Nephron (organoid): ENCODE measurements around the gene RBM6.

Experiments used
- H3K27ac Mint-ChIP-seq, 3 experiments: 2 replicates each; pipeline ENCODE4 v1.8.0; 2020; ENCODE audit warnings: mixed read lengths in 3 of 3, mild to moderate bottlenecking in 2 of 3, moderate library complexity in 1 of 3
- H3K27me3 Mint-ChIP-seq: 2 replicates; pipeline ENCODE4 v1.8.0; 2021; ENCODE audit warnings: low read depth, mild to moderate bottlenecking, moderate library complexity, mixed read lengths
- H3K36me3 Mint-ChIP-seq: 2 replicates; pipeline ENCODE4 v1.8.0; 2020; ENCODE audit warnings: low read depth, mixed read lengths
- H3K4me1 Mint-ChIP-seq: 2 replicates; pipeline ENCODE4 v1.8.0; 2020; ENCODE audit warnings: mixed read lengths
- H3K4me3 Mint-ChIP-seq, 3 experiments: 2 replicates each; pipeline ENCODE4 v1.8.0; 2020; ENCODE audit warnings: mild to moderate bottlenecking in 3 of 3, mixed read lengths in 3 of 3, moderate library complexity in 2 of 3
- H3K9me3 Mint-ChIP-seq: 2 replicates; pipeline ENCODE4 v1.8.0; 2020; ENCODE audit warnings: mixed read lengths
- CTCF ChIP-seq, 3 experiments: fragments of 200-600 bp; sonication (generic); IDR thresholded peaks; one replicate each; pipeline ENCODE4 v1.5.0; 2021; ENCODE audit warnings: antibody characterized with exemption in 3 of 3; ENCODE audit not compliant: unreplicated experiment in 3 of 3

RBM6 gene

DNA sequence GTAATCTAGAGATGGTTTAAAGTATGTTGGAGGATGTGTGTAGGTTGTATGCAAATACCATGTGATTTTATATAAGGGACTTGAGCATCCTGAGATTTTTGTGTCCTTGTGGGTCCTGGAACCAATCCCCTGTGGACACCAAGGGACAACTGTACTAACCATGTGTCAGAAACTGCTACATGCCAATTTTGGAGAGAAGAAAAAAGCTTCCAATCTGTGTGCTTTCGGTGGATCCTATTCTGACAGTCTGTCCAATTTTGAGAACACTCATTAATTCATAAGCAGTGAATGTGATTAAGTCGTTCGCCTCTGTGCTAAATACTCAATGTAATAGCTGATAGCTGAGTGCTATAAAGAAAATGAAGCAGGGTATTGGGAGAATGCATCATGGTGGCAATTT lies 61.6 kb downstream of the RBM6 start:
- Mint-ChIP-seq H3K4me1 (no peaks in the 10 kb centered on the region), H3K4me3 (no peak overlapping the region), H3K9me3 (no peaks in the 10 kb centered on the region), H3K27me3 (no peaks in the 10 kb centered on the region), H3K27ac (no peak overlapping the region), H3K36me3 (peaks cover 60% of the 10 kb centered on the region)
- TF ChIP-seq CTCF (IDR thresholded peaks at IDR 0.05; ENCODE audit: unreplicated experiment in 3 of 3), result no peak

DNA sequence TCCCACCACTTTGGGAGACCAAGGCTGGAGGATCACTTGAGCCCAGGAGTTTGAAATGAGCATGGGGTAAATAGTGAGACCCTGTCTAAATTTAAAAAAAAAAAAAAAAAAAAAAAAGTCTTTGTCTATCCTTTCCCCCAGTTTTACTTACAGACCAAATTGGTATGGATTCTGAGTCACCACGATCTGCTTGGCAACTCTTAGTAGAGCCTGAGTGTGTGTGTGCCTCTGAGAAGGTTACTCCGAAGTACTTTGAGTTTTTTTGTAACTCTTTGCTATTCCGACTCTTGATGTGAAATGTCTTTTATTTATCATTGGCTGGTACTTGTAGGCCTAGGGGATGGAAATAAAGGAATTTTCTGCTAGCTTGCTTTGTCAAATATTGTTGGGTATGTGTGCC lies 63.3 kb downstream of the RBM6 start:
- H3K27ac Mint-ChIP-seq, result no peak overlapping the region
- peaks cover 62% of the 10 kb centered on the region for H3K36me3 Mint-ChIP-seq
- H3K4me1 Mint-ChIP-seq, result no peaks in the 10 kb centered on the region
- no peak for TF ChIP-seq CTCF (IDR thresholded peaks at IDR 0.05; ENCODE audit: unreplicated experiment in 3 of 3)
- H3K9me3 Mint-ChIP-seq, result no peaks in the 10 kb centered on the region
- no peak overlapping the region for H3K4me3 Mint-ChIP-seq
- no peaks in the 10 kb centered on the region for H3K27me3 Mint-ChIP-seq

- Mint-ChIP-seq H3K4me1 (no peaks in the 10 kb centered on the region), H3K9me3 (no peaks in the 10 kb centered on the region), H3K27ac (no peak overlapping the region), H3K4me3 (no peak overlapping the region), H3K27me3 (no peaks in the 10 kb centered on the region), H3K36me3 (peaks cover 64% of the 10 kb centered on the region)
- no peak for TF ChIP-seq CTCF (IDR thresholded peaks at IDR 0.05; ENCODE audit: unreplicated experiment in 3 of 3)
These were observed 63.9 kb downstream of the RBM6 start for GRCh38 chr3:50003824-50004223.

DNA sequence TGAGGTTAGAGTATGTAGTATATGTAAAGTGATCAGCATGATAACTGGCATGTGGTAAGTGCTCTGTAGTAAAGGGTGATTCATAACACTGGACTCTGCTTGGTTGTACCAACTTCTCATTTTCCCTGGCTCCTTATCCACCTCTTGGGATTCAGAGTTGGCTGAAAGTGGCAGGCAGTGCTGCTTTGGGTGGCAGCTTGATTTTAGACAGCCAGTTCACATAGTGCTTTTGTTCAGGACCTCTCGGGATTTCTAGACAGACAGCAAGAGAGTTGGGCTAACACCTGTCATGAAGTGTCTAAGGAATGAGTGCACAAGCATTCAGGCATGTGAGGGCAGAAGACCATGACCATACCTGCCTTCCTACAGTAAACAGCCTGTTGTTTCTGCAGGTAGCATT lies 69.0 kb downstream of the RBM6 start:
- H3K27me3 Mint-ChIP-seq, result no peaks in the 10 kb centered on the region
- H3K4me1 Mint-ChIP-seq, result no peaks in the 10 kb centered on the region
- no peak overlapping the region for H3K4me3 Mint-ChIP-seq
- no peak overlapping the region for H3K27ac Mint-ChIP-seq
- peaks cover 49% of the 10 kb centered on the region for H3K36me3 Mint-ChIP-seq
- H3K9me3 Mint-ChIP-seq, result no peaks in the 10 kb centered on the region
- TF ChIP-seq CTCF (IDR thresholded peaks at IDR 0.05; ENCODE audit: unreplicated experiment in 3 of 3), result no peak

DNA sequence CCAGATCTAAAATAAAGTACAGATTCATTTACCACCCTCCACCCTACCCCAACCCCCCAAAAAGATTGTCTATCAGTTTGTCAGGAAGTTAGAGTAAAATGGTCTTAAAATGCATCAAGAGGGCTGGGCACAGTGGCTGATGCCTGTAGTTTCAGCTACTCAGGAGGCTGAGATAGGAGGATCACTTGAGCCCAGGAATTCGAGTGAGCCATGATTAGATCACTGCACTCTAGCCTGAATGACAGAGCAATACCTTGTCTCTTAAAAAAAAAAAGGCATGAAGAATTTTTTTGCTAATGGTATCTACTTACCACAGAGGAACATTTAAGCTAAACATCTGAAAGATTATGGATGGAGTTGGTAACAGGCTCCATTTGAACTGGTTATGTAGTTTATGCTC lies 71.0 kb downstream of the RBM6 start:
- TF ChIP-seq CTCF (IDR thresholded peaks at IDR 0.05; ENCODE audit: unreplicated experiment in 3 of 3), result no peak
- H3K27ac Mint-ChIP-seq, result no peak overlapping the region
- no peak overlapping the region for H3K4me3 Mint-ChIP-seq
- no peaks in the 10 kb centered on the region for H3K4me1 Mint-ChIP-seq
- H3K36me3 Mint-ChIP-seq, result peaks cover 45% of the 10 kb centered on the region
- H3K27me3 Mint-ChIP-seq, result no peaks in the 10 kb centered on the region
- H3K9me3 Mint-ChIP-seq, result no peaks in the 10 kb centered on the region

DNA sequence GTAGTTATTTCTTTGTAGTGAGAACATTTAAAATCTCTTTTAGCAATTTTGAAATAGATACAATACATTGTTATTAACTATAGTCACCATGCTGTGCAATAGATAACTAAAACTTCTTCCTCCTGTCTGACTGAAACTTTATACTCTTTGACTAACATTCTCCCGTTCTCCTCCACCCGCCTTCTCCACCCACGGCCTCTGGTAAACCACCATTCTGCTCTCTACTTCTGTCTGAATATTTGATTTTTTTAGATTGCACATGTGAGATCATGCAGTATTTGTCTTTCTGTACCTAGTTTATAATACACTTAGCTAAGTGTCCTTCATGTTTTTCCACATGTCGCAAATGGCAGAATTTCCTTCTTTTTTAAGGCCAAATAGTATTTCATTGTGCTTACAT lies 76.0 kb downstream of the RBM6 start:
- H3K4me3 Mint-ChIP-seq, result no peak overlapping the region
- H3K4me1 Mint-ChIP-seq, result no peaks in the 10 kb centered on the region
- no peak for TF ChIP-seq CTCF (IDR thresholded peaks at IDR 0.05; ENCODE audit: unreplicated experiment in 3 of 3)
- H3K36me3 Mint-ChIP-seq, result peaks cover 65% of the 10 kb centered on the region
- no peaks in the 10 kb centered on the region for H3K27me3 Mint-ChIP-seq
- H3K9me3 Mint-ChIP-seq, result peaks cover 14% of the 10 kb centered on the region
- no peak overlapping the region for H3K27ac Mint-ChIP-seq
